Osteoblast (primary cell): ENCODE data around the gene SSR2. TPM values are rescaled to one million over a fixed set of nuclear protein-coding genes. Genes with fewer than 3 reads are reported as not detected.

Experiments used
- DNase-seq: peaks from one replicate; pipeline ENCODE4 v3.0.0; 2011; ENCODE audit warnings: low spot score, mixed read lengths; ENCODE audit not compliant: insufficient read length; ENCODE audit errors: missing footprints
- H2AFZ ChIP-seq: 2 replicates; pipeline ENCODE4 v1.6.0; 2011; ENCODE audit warnings: mild to moderate bottlenecking, low read length
- H3K27ac ChIP-seq: 2 replicates; pipeline ENCODE4 v1.5.1; 2011; ENCODE audit warnings: mild to moderate bottlenecking, low read depth, low read length, moderate library complexity
- H3K27me3 ChIP-seq: 2 replicates; pipeline ENCODE4 v1.6.0; 2012; ENCODE audit warnings: mild to moderate bottlenecking, control low read depth, inconsistent platforms, low read length, moderate library complexity; ENCODE audit not compliant: insufficient read depth
- H3K36me3 ChIP-seq: 2 replicates; pipeline ENCODE4 v1.5.1; 2011; ENCODE audit warnings: mild to moderate bottlenecking, low read length, control low read depth, moderate library complexity; ENCODE audit not compliant: insufficient read depth
- H3K4me1 ChIP-seq: 2 replicates; pipeline ENCODE4 v1.5.1; 2011; ENCODE audit warnings: mild to moderate bottlenecking, low read length, control low read depth, moderate library complexity; ENCODE audit not compliant: insufficient read depth
- H3K4me2 ChIP-seq: 2 replicates; pipeline ENCODE4 v1.6.0; 2011; ENCODE audit warnings: mild to moderate bottlenecking, low read length; ENCODE audit not compliant: insufficient read depth
- H3K4me3 ChIP-seq: fragments of 200-600 bp; sonication (generic); 3 replicates; pipeline ENCODE4 v1.5.1; 2012; ENCODE audit warnings: mild to moderate bottlenecking, low read length, inconsistent platforms; ENCODE audit not compliant: insufficient read depth
- H3K79me2 ChIP-seq: 2 replicates; pipeline ENCODE4 v1.6.0; 2012; ENCODE audit warnings: mild to moderate bottlenecking, low read length, control low read depth, inconsistent platforms; ENCODE audit not compliant: insufficient read depth
- H3K9me3 ChIP-seq: 2 replicates; pipeline ENCODE4 v1.5.1; 2011; ENCODE audit warnings: low read depth, low read length, control low read depth
- H4K20me1 ChIP-seq: 2 replicates; pipeline ENCODE4 v1.6.0; 2012; ENCODE audit warnings: mild to moderate bottlenecking, low read length, control low read depth; ENCODE audit not compliant: insufficient read depth
- total RNA-seq: library from RNA; depleted of rRNA; stranded (reverse); fragments of >200 nt; gene quantifications from 2 replicates; pipeline ENCODE4 v1.2.3, GENCODE V29; 2012
- TF ChIP-seq, protein P1 (sequence below): IDR thresholded peaks from 2 replicates; pipeline ENCODE4 v1.5.1; 2011; ENCODE audit warnings: mild to moderate bottlenecking, low read depth, low read length, moderate library complexity; ENCODE audit errors: extremely low read depth

The SSR2 gene
- total RNA-seq, 1 donor, result 415 TPM

DNA sequence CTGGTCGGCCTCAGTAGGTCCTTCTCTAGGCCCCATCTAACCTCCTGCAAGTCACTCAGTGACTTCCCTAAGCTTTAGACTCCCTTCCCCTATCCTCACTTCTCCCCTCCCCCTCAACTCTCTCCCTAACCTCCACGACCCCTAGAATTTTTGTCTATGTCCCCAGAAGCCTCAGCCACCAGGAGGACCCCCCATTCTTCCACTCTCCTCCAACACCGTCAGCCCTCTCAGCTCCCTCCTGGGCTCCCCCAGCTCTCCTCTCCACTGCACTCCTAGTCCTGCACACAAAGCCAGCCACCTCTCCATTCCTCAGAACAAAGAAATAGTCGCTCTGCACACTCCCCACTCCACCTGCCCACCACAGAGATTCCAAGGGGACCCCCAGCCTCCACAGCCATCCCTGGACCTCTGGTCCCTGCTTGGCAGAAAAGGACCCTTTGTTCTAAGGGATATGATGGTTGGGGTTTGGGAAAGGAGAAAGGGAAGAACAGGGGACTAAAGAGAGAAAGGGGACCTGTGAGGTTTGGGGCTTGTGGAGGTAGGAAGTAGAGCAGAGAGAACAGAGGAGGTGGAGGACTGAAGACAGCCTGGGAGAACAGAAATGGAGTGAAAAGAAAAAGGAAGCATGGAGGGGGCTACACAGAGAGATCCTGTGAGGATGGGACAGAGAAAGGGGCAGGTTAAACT is 45.2 kb downstream of the SSR2 start:
- Histone ChIP-seq H3K4me1 (peaks cover 53% of the 10 kb centered on the region), H3K4me3 (peak overlapping the region; percentile 91), H3K4me2 (peak overlapping the region; percentile 94), H2AFZ (no peak overlapping the region), H3K27me3 (no peaks in the 10 kb centered on the region), H3K9me3 (no peaks in the 10 kb centered on the region), H4K20me1 (peaks cover 49% of the 10 kb centered on the region), H3K79me2 (peaks cover 96% of the 10 kb centered on the region), H3K36me3 (no peaks in the 10 kb centered on the region), H3K27ac (peak overlapping the region; percentile 92)
- TF ChIP-seq, protein P1, sequence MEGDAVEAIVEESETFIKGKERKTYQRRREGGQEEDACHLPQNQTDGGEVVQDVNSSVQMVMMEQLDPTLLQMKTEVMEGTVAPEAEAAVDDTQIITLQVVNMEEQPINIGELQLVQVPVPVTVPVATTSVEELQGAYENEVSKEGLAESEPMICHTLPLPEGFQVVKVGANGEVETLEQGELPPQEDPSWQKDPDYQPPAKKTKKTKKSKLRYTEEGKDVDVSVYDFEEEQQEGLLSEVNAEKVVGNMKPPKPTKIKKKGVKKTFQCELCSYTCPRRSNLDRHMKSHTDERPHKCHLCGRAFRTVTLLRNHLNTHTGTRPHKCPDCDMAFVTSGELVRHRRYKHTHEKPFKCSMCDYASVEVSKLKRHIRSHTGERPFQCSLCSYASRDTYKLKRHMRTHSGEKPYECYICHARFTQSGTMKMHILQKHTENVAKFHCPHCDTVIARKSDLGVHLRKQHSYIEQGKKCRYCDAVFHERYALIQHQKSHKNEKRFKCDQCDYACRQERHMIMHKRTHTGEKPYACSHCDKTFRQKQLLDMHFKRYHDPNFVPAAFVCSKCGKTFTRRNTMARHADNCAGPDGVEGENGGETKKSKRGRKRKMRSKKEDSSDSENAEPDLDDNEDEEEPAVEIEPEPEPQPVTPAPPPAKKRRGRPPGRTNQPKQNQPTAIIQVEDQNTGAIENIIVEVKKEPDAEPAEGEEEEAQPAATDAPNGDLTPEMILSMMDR, result no peak
- DNase-seq, result peak; percentile 89

DNA sequence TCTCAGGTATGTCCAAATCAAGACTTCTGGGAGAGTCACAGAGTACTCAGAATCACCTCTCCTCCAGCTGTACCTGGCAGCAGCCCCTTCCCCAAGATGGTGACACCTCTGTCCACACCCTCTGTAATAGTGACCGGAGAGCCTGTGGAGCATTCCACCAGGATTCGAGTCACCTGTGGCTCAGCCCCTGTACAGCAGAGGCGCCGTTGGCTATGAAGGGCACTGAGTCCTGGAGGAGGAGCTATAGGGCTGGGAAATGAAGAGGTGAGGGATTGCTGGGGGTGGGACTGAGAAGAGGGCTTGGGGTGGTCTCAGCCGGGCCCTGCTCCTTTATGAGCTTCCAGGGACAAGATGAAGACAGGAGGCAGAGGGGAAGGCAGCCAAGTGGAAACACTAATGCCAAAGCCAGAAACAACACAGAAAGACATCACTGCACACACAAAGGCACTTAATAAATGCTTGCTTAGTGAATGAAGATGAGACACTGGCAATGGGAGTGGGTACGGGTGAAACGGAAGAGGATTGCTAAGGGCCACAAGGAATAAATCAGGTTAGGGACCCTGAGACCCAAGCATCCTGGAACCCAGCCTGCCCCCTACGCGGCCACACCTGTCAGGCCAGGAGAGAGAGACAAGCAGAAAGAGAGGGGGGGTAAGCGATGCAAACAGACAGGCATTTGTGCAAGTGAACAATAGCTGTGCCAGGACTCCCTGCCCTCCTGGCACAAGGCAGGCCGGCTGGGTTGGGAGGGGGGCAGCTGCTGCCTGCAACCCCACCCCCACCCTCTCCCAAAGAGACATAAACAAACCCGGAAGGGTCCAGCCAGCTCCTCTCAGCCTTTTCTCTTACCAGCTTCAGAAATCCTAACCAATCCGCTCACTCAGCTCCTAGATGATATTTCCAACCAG is 46.3 kb downstream of the SSR2 start:
- no peak for DNase-seq
- no peak overlapping the region for H2AFZ ChIP-seq
- TF ChIP-seq, protein P1, result no peak
- peak overlapping the region; percentile 91 for H3K4me3 ChIP-seq
- peaks cover 53% of the 10 kb centered on the region for H3K4me1 ChIP-seq
- H3K27me3 ChIP-seq, result no peaks in the 10 kb centered on the region
- H3K27ac ChIP-seq, result peak overlapping the region; percentile 92
- H3K4me2 ChIP-seq, result peak overlapping the region; percentile 94
- no peaks in the 10 kb centered on the region for H3K9me3 ChIP-seq
- H3K79me2 ChIP-seq, result peaks cover 96% of the 10 kb centered on the region
- H3K36me3 ChIP-seq, result peaks cover 8% of the 10 kb centered on the region
- peaks cover 58% of the 10 kb centered on the region for H4K20me1 ChIP-seq

DNA sequence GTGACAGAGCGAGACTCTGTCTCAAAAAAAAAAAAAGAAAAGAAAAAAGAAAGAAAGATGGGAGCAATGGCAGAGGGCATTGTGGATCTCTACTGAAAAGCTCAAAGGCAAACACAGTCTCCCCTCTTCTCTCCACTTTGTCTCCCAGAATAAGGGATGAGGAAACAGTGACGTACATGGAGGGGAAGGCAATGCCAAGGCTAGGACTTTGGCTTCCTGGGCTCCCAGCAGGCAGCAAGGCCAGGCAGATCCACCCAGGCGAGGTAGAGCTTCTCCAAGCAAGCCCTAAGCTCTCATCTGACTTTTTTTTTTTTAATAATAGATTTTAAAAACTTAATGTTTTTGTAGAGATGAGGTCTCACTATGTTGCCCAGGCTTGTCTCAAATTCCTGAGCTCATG is 47.0 kb downstream of the SSR2 start:
- H2AFZ ChIP-seq, result no peak overlapping the region
- no peak for DNase-seq
- H3K27me3 ChIP-seq, result no peaks in the 10 kb centered on the region
- no peak overlapping the region for H3K4me3 ChIP-seq
- peaks cover 96% of the 10 kb centered on the region for H3K79me2 ChIP-seq
- H3K4me1 ChIP-seq, result peaks cover 51% of the 10 kb centered on the region
- TF ChIP-seq, protein P1, result no peak
- no peak overlapping the region for H3K27ac ChIP-seq
- H3K36me3 ChIP-seq, result peaks cover 14% of the 10 kb centered on the region
- peaks cover 65% of the 10 kb centered on the region for H4K20me1 ChIP-seq
- no peaks in the 10 kb centered on the region for H3K9me3 ChIP-seq
- no peak overlapping the region for H3K4me2 ChIP-seq
